AG09319 (cell line): ENCODE results near the gene LAMA2.

Source experiments
- DNase-seq: peaks from one replicate; pipeline ENCODE4 v3.0.0-alpha.2; 2010; ENCODE audit warnings: low read depth; ENCODE audit errors: extremely low read depth
- TF ChIP-seq, protein P1 (sequence below): IDR thresholded peaks from 2 replicates; pipeline ENCODE4 v1.5.1; 2011; ENCODE audit warnings: low read depth, mild to moderate bottlenecking, inconsistent platforms, low read length, moderate library complexity

LAMA2 gene

GRCh38 chr6:129544892-129545612, 662.1 kb downstream of the LAMA2 start:
- no peak for DNase-seq
- TF ChIP-seq, protein P1, sequence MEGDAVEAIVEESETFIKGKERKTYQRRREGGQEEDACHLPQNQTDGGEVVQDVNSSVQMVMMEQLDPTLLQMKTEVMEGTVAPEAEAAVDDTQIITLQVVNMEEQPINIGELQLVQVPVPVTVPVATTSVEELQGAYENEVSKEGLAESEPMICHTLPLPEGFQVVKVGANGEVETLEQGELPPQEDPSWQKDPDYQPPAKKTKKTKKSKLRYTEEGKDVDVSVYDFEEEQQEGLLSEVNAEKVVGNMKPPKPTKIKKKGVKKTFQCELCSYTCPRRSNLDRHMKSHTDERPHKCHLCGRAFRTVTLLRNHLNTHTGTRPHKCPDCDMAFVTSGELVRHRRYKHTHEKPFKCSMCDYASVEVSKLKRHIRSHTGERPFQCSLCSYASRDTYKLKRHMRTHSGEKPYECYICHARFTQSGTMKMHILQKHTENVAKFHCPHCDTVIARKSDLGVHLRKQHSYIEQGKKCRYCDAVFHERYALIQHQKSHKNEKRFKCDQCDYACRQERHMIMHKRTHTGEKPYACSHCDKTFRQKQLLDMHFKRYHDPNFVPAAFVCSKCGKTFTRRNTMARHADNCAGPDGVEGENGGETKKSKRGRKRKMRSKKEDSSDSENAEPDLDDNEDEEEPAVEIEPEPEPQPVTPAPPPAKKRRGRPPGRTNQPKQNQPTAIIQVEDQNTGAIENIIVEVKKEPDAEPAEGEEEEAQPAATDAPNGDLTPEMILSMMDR = no peak

GRCh38 chr6:129546702-129547101, 663.8 kb downstream of the LAMA2 start:
- TF ChIP-seq, protein P1 = no peak
- no peak for DNase-seq

GRCh38 chr6:129551486-129551885, 668.5 kb downstream of the LAMA2 start:
- DNase-seq = no peak

GRCh38 chr6:129552413-129552812, 669.5 kb downstream of the LAMA2 start:
- DNase-seq = no peak
- TF ChIP-seq, protein P1 = no peak

More at GRCh38 chr6:129551486-129551885, 668.5 kb downstream of the LAMA2 start:
- TF ChIP-seq, protein P1 = no peak

GRCh38 chr6:129555206-129555832, 672.4 kb downstream of the LAMA2 start:
- TF ChIP-seq, protein P1 = no peak
- no peak for DNase-seq

DNA sequence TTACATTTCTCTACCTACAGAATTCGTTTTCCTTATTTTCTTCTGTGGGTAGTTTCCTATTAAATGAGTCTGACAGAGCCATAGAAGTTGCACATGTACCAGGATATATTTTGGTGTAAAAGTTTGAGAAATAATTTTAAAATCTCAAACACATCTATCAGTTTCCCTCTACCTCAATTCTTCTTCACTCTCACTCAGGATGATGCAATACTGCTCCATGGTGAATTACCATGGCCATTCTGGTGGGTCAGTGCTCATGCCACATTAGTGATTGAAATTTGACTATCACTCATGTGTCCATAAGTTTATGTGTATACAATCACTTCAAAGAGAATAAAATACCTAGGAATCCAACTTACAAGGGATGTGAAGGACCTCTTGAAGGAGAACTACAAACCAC, 675.3 kb downstream of the LAMA2 start:
- TF ChIP-seq, protein P1 = no peak
- no peak for DNase-seq

DNA sequence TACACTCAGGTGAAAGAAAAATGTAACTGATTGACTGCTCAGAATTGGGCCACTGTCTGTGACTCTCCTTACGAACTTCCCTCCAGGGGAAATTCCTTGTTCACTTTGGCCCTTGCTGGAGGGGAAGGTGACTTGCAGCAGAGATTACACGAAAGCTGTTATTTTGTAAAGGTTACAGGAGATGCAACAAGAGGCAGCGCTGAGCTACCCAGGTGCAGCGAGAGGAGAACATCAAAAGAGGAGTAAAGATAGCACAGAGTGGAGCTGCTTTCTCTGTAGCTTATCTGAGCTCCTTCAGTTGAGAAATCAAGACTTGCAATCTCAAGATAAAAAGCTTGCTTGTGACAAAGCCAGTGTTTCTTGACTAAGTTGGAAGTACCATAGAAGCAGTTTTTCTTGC, 682.4 kb downstream of the LAMA2 start:
- DNase-seq = no peak
- TF ChIP-seq, protein P1 = no peak
